ENCODE measurements around the gene C1QTNF12. TPM values are rescaled to one million over a fixed set of nuclear protein-coding genes. Genes with fewer than 3 reads are reported as not detected.
A peak's percentile ranks its signal among the peaks of the same experiment; 100 is the strongest.

The C1QTNF12 gene
- total RNA-seq, 1 experiment from 2014 or later = not detected

- peak; percentile 72 for DNase-seq (ENCODE audit: low read depth)
Observed at GRCh38 chr1:1281533-1282321, 35.2 kb upstream of the C1QTNF12 start.

- DNase-seq (ENCODE audit: low read depth) = no peak
Observed at GRCh38 chr1:1280782-1281481, 34.4 kb upstream of the C1QTNF12 start.

- DNase-seq (ENCODE audit: low read depth) = no peak
Observed at GRCh38 chr1:1279028-1279427, 32.5 kb upstream of the C1QTNF12 start.

- no peak for DNase-seq (ENCODE audit: low read depth)
Observed at GRCh38 chr1:1278620-1279019, 32.1 kb upstream of the C1QTNF12 start.

GRCh38 chr1:1275836-1276235 lies 29.3 kb upstream of the C1QTNF12 start:
- DNase-seq (ENCODE audit: low read depth) = no peak

GRCh38 chr1:1274931-1275431 lies 28.5 kb upstream of the C1QTNF12 start:
- DNase-seq (ENCODE audit: low read depth) = no peak

GRCh38 chr1:1274299-1274930 lies 27.9 kb upstream of the C1QTNF12 start:
- DNase-seq (ENCODE audit: low read depth) = no peak

- peak; percentile 89 for DNase-seq (ENCODE audit: low read depth)
Observed at GRCh38 chr1:1273512-1274298, 27.2 kb upstream of the C1QTNF12 start, which contains the start of gene UBE2J2. UBE2J2 (minus strand) TSS chr1:1273854; CDS start chr1:1267992, 5,862 bp downstream.

- DNase-seq (ENCODE audit: low read depth) = no peak
Observed at GRCh38 chr1:1273209-1273511, 26.6 kb upstream of the C1QTNF12 start.

- peak; percentile 27 for DNase-seq (ENCODE audit: low read depth)
Observed at GRCh38 chr1:1272341-1273208, 26.1 kb upstream of the C1QTNF12 start.

GRCh38 chr1:1270813-1271212 lies 24.3 kb upstream of the C1QTNF12 start:
- no peak for DNase-seq (ENCODE audit: low read depth)

- no peak for DNase-seq (ENCODE audit: low read depth)
Observed at GRCh38 chr1:1268284-1268682, 21.8 kb upstream of the C1QTNF12 start.

GRCh38 chr1:1267488-1268283 lies 21.2 kb upstream of the C1QTNF12 start:
- no peak for DNase-seq (ENCODE audit: low read depth)

GRCh38 chr1:1264868-1265272 lies 18.3 kb upstream of the C1QTNF12 start:
- DNase-seq (ENCODE audit: low read depth) = peak; percentile 98

GRCh38 chr1:1264026-1264425 lies 17.5 kb upstream of the C1QTNF12 start:
- no peak for DNase-seq (ENCODE audit: low read depth)

GRCh38 chr1:1262758-1263157 lies 16.2 kb upstream of the C1QTNF12 start:
- no peak for DNase-seq (ENCODE audit: low read depth)

GRCh38 chr1:1262071-1262470 lies 15.5 kb upstream of the C1QTNF12 start:
- DNase-seq (ENCODE audit: low read depth) = no peak

GRCh38 chr1:1260843-1261560 lies 14.5 kb upstream of the C1QTNF12 start:
- no peak for DNase-seq (ENCODE audit: low read depth)

GRCh38 chr1:1259951-1260600 lies 13.6 kb upstream of the C1QTNF12 start:
- no peak for DNase-seq (ENCODE audit: low read depth)

Measured in RPMI7951 (cell line).